DND-41 (cell line): Measurements from ENCODE around the gene CD58.

Experiments
- ATAC-seq: fragments of 200-7000 bp; cut with Tn5 transposase; 3 replicates; pipeline ENCODE4 v1.9.1; 2021; ENCODE audit warnings: low read depth; ENCODE audit not compliant: insufficient read depth
- DNase-seq: peaks from one replicate; pipeline ENCODE4 v3.0.0-alpha.2; 2020
- H2AFZ ChIP-seq: 2 replicates; pipeline ENCODE4 v1.6.0; 2012; ENCODE audit warnings: low read depth, low read length
- H3K27ac ChIP-seq: 2 replicates; pipeline ENCODE4 v1.5.1; 2012; ENCODE audit warnings: low read length, inconsistent platforms
- H3K27me3 ChIP-seq: fragments of 200-600 bp; sonication (generic); 2 replicates; pipeline ENCODE4 v1.6.0; 2012; ENCODE audit warnings: low read length, mild to moderate bottlenecking, inconsistent platforms; ENCODE audit not compliant: insufficient read depth, poor library complexity
- H3K36me3 ChIP-seq: 2 replicates; pipeline ENCODE4 v1.5.1; 2012; ENCODE audit warnings: low read length, inconsistent platforms; ENCODE audit not compliant: insufficient read depth
- H3K4me1 ChIP-seq: 2 replicates; pipeline ENCODE4 v1.5.1; 2012; ENCODE audit warnings: mild to moderate bottlenecking, low read length; ENCODE audit not compliant: insufficient read depth
- H3K4me2 ChIP-seq: 2 replicates; pipeline ENCODE4 v1.6.0; 2012; ENCODE audit warnings: mild to moderate bottlenecking, moderate library complexity, low read length, inconsistent platforms; ENCODE audit not compliant: insufficient read depth
- H3K4me3 ChIP-seq, 2 experiments: fragments of 200-600 bp in 1 of 2; shearing (Covaris generic) in 1 of 2; 2 replicates each; pipeline ENCODE4 v1.5.1; 2012 to 2016; ENCODE audit warnings: inconsistent platforms in 2 of 2, low read length in 2 of 2, mild to moderate bottlenecking in 2 of 2, low read depth in 1 of 2, moderate library complexity in 1 of 2
- H3K79me2 ChIP-seq: 2 replicates; pipeline ENCODE4 v1.6.0; 2012; ENCODE audit warnings: low read length, inconsistent platforms; ENCODE audit not compliant: insufficient read depth
- H3K9ac ChIP-seq: 2 replicates; pipeline ENCODE4 v1.6.0; 2012; ENCODE audit warnings: low read depth, mild to moderate bottlenecking, inconsistent platforms, low read length, moderate library complexity
- H3K9me3 ChIP-seq: 2 replicates; pipeline ENCODE4 v1.5.1; 2012; ENCODE audit warnings: low read length, moderate library complexity, mild to moderate bottlenecking, inconsistent platforms; ENCODE audit not compliant: insufficient read depth, severe bottlenecking
- H4K20me1 ChIP-seq: 2 replicates; pipeline ENCODE4 v1.6.0; 2012; ENCODE audit warnings: low read length; ENCODE audit not compliant: insufficient read depth
- EZH2 ChIP-seq: IDR thresholded peaks from 3 replicates; pipeline ENCODE4 v1.6.1; 2012; ENCODE audit warnings: borderline replicate concordance, low read depth, mild to moderate bottlenecking, moderate library complexity, low read length, inconsistent platforms; ENCODE audit not compliant: severe bottlenecking
- TF ChIP-seq, protein P1 (sequence below): IDR thresholded peaks from 2 replicates; pipeline ENCODE4 v1.5.1; 2012; ENCODE audit warnings: borderline replicate concordance, low read length, moderate library complexity, mild to moderate bottlenecking; ENCODE audit not compliant: poor library complexity, severe bottlenecking; ENCODE audit errors: extremely low read depth

Gene CD58

DNA sequence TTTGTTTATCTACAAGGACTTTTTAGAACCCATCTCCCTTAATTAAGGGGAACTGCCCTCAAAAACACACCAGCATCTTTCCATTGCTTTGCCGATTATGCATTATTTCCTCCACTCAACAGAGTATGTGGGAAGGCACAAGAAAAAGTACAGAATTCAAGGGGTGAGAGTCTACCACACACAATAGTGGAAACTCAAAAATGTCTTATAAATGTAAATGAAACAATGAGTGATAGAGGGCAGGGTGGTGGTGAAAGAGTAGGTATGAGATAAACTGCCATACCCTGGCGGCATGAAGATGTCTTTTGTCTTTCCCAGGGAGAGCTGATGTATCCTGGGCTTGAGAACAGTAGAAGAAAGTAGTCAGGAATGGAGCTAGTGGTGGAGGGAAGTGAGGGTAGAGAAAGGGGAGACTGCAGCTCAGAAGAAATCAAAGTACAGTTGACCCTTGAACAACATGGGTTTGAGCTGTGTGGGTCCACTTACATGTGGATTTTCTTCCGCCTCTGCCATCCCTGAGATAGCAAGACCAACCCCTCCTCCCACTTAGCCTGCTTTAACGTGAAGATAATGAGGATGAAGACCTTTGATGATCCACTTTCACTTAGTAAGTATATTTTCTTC is 24.4 kb downstream of the CD58 start:
- Histone ChIP-seq H3K9ac (no peak overlapping the region), H3K4me2 (no peak overlapping the region), H3K79me2 (peaks cover 43% of the 10 kb centered on the region), H3K9me3 (no peaks in the 10 kb centered on the region), H3K27me3 (no peaks in the 10 kb centered on the region), H3K36me3 (peaks cover 28% of the 10 kb centered on the region), H4K20me1 (peaks cover 9% of the 10 kb centered on the region; the same call in 1 of the 2 replicates), H3K27ac (no peak overlapping the region), H3K4me3 (no peak overlapping the region), H2AFZ (no peak overlapping the region), H3K4me1 (no peaks in the 10 kb centered on the region)
- DNase-seq, result no peak
- no peak for ATAC-seq
- TF ChIP-seq, protein P1, sequence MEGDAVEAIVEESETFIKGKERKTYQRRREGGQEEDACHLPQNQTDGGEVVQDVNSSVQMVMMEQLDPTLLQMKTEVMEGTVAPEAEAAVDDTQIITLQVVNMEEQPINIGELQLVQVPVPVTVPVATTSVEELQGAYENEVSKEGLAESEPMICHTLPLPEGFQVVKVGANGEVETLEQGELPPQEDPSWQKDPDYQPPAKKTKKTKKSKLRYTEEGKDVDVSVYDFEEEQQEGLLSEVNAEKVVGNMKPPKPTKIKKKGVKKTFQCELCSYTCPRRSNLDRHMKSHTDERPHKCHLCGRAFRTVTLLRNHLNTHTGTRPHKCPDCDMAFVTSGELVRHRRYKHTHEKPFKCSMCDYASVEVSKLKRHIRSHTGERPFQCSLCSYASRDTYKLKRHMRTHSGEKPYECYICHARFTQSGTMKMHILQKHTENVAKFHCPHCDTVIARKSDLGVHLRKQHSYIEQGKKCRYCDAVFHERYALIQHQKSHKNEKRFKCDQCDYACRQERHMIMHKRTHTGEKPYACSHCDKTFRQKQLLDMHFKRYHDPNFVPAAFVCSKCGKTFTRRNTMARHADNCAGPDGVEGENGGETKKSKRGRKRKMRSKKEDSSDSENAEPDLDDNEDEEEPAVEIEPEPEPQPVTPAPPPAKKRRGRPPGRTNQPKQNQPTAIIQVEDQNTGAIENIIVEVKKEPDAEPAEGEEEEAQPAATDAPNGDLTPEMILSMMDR, result no peak
- no peak for TF ChIP-seq EZH2

DNA sequence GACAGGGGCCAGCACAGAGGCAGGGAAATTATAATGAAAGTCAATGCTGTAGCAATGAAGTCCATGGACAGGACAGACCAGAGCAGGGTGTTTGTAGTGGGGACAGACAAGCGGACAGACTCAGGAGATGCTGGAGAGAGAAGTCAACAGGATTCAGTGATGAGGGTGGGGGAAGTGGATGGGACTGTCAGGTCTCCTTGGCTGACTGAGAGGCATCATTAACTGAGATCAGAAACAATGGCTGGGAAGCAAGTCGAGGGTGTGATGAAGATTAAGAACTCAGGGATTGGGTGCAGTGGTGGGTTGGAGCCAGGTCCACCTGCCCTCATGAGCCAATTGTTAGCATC is 25.5 kb downstream of the CD58 start:
- Histone ChIP-seq H4K20me1 (peaks cover 6% of the 10 kb centered on the region; the same call in 1 of the 2 replicates), H3K36me3 (peaks cover 38% of the 10 kb centered on the region), H3K27me3 (no peaks in the 10 kb centered on the region), H3K9ac (no peak overlapping the region), H3K4me3 (no peak overlapping the region), H3K4me2 (no peak overlapping the region), H3K79me2 (peaks cover 32% of the 10 kb centered on the region), H3K27ac (no peak overlapping the region), H3K4me1 (no peaks in the 10 kb centered on the region), H2AFZ (no peak overlapping the region), H3K9me3 (no peaks in the 10 kb centered on the region)
- TF ChIP-seq, protein P1, result no peak
- ATAC-seq (no peak), DNase-seq (no peak)

DNA sequence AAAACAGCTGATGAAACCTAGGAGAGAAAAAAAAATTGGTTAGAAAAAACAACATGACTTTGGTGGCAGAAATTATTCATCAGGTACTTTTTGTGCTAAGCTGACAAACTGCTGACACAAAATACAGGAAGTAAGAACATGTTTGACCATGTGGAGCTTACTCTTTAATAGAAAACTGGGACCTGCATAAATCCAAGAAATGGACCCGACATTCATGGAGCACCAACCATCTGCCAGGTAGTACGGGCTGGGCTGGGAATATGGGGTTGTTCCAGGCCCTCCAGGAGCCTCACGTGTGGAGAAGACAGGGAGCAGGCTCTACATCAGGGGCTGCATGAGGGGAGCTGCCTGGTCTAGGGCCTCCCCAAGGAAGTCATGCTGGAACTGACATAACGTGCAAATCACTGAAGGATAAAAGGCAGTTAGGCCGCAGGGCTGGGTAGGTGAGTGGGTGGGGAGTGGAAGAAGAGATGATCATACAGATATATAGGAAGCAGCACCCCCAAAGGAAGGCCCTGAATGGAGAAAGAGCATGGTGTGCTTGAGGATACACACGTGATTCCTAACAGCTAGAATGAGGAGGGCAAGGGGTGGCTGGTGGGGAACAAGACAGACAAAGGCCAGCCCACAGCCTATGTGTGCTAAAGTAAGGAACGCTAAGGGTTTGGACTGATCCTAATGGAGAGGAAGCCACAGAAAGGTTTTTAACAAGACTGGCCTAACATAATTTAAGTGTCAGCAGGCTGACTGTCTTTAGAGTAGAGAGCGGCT is 26.1 kb downstream of the CD58 start:
- Histone ChIP-seq H3K4me3 (no peak overlapping the region), H2AFZ (no peak overlapping the region), H3K4me2 (no peak overlapping the region), H3K36me3 (peaks cover 44% of the 10 kb centered on the region), H3K79me2 (peaks cover 26% of the 10 kb centered on the region), H3K27me3 (no peaks in the 10 kb centered on the region), H3K27ac (0 out of 2 replicates have a peak overlapping the region, but pooled peaks have one; percentile 13), H3K9me3 (no peaks in the 10 kb centered on the region), H4K20me1 (peaks cover 6% of the 10 kb centered on the region; the same call in 1 of the 2 replicates), H3K4me1 (no peaks in the 10 kb centered on the region), H3K9ac (no peak overlapping the region)
- ATAC-seq (no peak), DNase-seq (no peak)
- TF ChIP-seq, protein P1, result no peak
- TF ChIP-seq EZH2, result no peak
